NCI-H2029 treated with DMSO at 0.1 percent for 48 hours (cell line): ENCODE measurements around the gene MFSD6.
A peak's percentile ranks its signal among the peaks of the same experiment; 100 is the strongest.

Experiments used
- DNase-seq: peaks from one replicate; lab custom pipeline; 2025; lab: John Stamatoyannopoulos, UW

Gene MFSD6

DNA sequence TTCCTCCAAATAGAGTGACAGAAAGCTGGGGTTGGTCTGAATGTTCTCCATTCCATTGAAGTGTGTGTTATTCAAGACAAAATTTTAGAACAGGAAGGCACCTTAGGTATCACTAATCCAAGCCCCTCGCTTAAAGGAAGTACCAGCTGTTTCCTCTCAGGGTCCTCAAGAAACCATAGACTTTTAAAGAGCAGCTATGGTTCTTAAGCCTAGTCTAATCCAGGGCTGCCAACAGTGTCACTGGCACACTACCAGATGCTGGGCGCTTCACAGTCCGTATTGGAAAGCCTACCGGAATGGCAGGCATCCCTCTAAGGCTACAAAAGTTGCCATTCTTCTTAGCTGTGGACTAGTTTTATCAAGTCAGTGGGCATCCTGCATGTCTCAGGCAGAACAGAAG, 124.4 kb downstream of the MFSD6 start:
- DNase-seq: no peak

DNA sequence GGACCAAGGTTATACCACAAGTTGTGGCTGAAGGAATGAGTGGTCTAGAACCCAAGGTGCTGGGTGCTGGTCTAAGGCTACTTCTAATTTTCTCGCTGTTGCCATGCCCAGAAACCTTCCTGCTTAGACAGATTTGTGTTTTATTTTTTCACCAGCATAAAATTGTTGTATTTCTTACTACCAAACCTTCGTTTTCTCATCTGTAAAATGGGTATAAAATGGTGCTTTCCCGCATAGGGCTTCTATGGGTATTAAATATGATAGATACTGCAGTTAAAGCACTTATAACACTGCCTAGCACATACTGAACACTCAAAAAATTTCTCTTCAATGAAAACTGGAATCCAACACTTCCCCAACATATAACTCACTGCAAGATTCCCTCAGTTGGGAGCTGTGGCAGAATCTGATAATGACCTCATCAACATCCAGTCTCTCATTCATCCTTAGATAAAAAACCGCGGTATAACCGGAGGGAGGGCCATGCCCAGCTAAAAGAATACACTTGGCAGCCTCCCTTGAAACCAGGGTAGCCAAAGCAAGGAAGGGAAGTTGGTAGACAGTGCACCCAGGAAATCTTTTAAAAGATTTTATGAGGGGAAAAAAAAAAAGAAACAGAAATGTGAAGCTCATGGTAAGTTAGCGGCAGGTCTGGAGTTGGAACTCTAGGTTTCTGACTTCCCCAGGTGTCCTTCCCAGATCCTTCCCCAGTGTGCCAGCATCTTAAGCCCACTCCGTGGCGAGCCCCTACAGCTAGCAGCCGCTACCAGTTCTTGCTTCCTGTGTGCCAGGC, 125.2 kb downstream of the MFSD6 start:
- DNase-seq: no peak

DNA sequence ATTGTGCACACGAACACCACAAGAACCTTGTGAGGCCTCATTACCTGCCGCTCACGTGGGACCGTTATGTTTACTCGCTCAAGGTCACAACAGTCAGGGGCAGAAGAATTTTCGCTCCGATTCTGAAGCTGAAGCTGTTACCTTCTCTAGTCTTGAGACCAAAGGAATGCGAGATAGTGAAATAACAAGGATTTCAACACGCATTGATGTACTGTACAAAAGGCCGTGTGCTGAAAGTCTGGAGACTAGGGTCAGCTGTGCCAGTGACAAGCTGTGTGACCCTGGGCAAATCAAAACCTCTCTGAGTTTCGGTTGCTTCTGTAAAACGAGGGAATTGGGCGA, 125.8 kb downstream of the MFSD6 start:
- peak; percentile 63 for DNase-seq

- DNase-seq: peak; percentile 63
Measured at GRCh38 chr2:190534310-190535120, 126.4 kb downstream of the MFSD6 start, which contains the start of gene NEMP2. TSS of gene NEMP2 (minus strand) at chr2:190534722. CDS start at chr2:190534655, 67 bp downstream.

GRCh38 chr2:190535121-190535439, 126.9 kb downstream of the MFSD6 start:
- no peak for DNase-seq

- DNase-seq: no peak
Measured at GRCh38 chr2:190535586-190535985, 127.4 kb downstream of the MFSD6 start.

- no peak for DNase-seq
Measured at GRCh38 chr2:190537765-190538164, 129.6 kb downstream of the MFSD6 start.

DNA sequence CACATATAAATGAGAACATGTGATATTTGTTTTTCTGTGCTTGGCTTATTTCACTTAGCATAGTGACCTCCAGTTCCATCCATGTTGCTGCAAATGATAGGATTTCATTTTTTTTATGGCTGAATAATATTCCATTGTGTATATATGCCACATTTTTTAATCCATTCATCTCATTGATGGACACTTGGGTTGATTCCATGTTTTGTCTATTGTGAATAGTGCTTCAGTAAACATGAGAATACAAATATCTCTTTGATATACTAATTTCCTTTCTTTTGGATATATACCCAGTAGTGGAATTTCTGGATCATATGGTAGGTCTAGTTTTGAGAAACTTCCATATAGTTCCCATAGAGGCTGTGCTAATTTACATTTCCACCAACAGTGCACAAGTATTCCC, 130.0 kb downstream of the MFSD6 start:
- no peak for DNase-seq

- DNase-seq: no peak
Measured at GRCh38 chr2:190540048-190540447, 131.9 kb downstream of the MFSD6 start.

GRCh38 chr2:190545093-190545492, 136.9 kb downstream of the MFSD6 start:
- no peak for DNase-seq

DNA sequence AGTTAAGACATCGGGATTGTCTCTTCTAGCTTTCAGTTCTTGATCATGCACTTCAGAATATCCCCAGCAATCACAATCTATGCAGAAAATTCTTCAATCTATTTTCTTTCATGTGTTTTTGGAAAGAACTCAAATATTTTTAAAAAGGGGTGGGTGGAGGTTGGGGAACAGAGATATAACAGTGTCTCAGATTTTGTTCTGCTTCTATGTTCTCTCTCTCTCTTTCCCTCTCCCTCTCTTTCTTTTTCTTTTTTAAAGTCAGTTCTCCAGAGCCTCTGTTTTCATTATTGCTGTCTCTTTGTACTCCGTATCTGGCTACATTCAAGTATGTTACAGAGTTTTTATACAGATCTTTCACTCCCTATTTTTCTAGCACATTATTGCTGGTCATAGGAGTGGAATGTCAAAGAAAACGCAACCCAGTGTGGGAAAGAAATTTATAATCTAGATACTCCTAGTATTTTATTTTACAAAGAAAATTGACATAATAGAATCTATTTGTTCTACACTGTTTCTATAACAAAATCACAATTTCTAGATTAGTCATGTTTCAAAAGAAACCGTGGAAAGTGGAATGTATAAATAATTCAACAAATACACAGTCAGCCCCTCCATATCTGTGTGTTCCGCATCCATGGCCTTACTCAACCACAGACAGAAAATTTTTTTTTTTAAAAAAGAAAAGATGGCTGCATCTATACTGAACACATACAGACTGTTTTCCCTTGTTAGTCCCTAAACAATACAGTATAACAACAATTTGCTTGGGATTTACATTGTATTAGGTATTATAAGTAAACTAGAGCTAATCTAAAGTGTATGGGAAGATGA, 137.6 kb downstream of the MFSD6 start:
- DNase-seq: no peak

- no peak for DNase-seq
Measured at GRCh38 chr2:190546734-190547133, 138.6 kb downstream of the MFSD6 start.

DNA sequence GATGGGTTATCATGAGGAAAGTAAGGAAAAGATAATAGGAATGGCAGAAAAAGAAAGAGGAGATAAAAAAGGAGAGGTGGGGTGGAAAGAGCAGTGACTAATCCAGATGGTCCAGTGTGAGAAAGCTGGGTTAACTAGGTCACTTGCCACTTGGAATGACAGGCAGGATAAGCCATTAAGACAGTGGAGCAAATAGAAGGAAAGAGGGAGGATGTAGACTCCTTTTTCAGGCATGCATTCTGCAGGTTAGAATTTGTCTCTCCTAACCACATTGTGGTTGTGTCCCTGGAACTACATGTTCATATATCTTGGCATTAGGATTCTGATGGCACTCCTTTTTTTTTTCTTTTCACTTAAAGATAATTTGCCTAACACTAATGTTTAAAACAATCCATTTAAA, 139.7 kb downstream of the MFSD6 start:
- DNase-seq: no peak

GRCh38 chr2:190550137-190550536, 142.0 kb downstream of the MFSD6 start:
- no peak for DNase-seq
